HG03469 (cell line): ENCODE results near the gene MAGEL2.

Experiments
- ATAC-seq: cut with Tn5 transposase; IDR thresholded peaks from one replicate; pipeline ENCODE4 v1.9.1; 2021; ENCODE audit warnings: mild to moderate bottlenecking, moderate library complexity, moderate number of reproducible peaks; ENCODE audit not compliant: unreplicated experiment

MAGEL2 gene

DNA sequence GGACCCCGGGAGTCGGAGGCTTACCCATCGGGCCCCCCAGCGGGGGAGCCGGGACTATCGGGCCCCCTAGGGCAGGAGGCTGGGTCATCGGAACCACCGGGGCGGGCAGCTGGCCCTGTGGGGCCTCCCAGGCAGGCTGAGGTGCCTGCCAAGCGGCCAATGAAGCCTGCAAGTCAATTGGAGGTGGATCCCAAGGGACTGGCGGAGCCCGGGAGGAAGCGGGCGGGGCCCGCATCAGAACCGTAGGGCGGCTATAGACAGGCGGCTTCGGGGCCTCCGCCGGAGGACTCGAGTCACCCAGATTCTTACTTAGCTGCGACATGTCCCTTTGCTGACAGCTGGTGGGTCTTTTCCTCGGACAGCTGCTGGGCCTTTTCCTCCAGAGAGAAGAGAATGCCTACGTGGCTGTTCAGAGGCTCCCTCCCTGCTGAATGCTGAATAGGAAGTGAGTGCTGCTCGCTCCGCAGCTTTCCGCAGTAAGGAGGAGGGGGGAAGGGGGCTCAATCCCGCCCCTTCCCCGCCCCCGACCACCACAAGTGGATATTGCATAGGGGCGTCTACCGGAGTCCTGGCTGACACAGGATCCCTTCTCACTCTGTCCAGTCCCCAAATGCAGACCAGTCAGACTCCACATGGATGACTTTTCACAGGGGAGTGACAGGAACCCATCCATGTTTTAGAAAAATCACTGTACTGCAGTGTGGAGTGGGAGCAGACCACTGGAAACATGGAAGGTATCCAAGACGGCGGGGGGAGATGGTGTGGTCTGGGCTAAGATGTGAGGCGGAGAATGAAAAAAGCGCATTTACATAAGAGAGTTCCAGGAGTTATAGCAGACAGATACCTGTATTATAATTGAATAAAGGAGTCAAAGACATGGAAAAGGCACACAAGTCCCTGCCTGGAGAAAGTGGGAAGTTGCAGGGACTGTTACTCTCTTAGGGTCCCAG lies at the start of gene MAGEL2:
Gene MAGEL2, minus strand, starts transcription at position 447 of the 950 bp plus-strand sequence. Its CDS starts 125 bp downstream, at position 322.
- no peak for ATAC-seq

DNA sequence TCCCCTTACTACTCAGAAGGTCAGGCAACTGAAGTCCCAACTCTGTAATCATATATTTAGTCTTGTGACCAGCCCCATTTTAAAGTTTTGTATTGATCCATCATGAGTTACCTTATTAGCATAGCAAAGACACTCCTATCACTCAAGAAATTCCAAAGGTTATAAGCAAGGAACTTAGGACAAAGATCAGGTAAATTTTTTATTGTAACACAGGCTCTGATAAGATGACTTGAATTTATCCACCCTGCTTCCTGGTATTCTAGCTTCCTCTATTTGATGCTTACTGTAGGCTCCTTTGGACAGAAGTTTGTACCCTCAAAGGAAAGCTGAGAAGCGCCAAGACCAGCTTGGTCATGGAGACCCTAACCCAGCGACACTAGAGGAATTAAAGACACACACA lies 47.6 kb upstream of the MAGEL2 start:
- ATAC-seq: no peak

DNA sequence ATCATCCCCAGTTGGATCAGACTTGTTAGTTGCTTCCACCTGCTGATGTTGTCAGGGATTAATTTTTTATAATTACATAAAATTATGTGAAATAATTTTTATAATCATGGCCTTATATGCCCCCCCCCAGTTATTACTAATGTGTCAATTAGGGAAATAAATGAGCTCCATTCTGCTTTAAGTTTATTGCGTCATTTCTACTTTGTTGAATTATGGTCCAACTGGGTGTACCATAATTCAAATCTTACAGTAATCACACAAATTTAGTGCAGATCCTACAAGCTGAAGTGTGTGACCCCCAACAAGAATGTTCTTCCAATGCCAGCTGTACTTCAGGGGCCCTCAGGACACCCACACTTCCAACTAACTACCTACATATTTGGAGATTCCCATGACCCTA lies 46.9 kb upstream of the MAGEL2 start:
- no peak for ATAC-seq

DNA sequence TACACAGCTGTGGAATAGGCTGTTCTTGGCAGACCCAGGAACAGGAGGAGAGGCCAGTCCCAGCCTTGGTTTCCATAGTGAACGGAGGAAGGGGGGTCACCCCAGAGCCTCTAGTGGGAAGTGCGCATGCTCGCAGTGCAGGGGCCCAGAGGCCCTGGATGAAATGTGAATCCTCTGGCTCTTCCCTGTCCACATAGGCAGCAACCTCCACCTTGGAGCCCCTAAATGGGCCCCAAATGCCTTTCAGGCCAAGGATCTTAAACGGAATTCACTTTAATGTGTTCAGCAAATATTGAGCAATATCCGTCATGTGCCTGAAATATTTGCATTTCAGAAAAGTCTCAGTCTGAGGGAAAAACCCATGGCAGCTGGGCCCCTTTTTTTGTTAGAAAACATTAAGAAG lies 42.8 kb upstream of the MAGEL2 start:
- ATAC-seq: no peak

DNA sequence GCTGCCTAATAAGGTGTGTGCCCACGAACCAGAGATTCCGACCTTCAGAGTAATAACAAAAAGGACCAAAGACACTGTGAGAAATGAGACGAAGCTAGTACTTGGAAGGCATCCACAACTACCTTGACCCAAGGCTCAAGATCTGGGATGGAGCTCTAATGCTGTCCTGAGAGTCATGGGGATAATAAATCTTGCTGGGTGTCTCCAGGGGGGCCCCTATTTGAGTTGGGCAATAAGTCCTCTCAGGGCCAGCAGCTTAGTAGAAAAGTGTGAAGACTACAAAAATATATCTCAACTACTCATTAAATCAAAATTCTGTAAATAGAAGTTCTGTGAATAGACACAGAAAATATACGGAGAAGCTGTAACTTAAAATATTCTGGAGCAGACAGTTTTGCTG lies 42.3 kb upstream of the MAGEL2 start:
- ATAC-seq: no peak

DNA sequence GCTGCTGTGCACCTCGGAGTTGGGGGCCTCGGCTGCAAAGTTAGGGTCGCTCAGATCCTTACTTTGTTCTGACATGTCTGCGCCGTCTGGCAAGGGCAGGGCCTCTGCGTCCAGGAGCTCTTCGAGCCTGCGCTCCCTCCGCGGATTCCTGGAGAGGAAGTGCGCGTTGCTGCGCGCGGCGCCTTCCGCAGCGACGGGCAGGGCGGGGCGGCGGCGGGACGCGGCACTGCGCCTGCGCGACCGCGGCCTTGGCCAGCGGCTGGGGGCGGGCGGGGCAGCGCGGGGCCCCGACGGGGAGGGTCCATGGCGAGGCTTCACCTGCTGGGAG lies 39.4 kb upstream of the MAGEL2 start, which contains the start of gene NDN:
Gene NDN, minus strand, starts transcription at position 163 of the 328 bp plus-strand sequence. Its CDS starts 88 bp downstream, at position 75.
- no peak for ATAC-seq

DNA sequence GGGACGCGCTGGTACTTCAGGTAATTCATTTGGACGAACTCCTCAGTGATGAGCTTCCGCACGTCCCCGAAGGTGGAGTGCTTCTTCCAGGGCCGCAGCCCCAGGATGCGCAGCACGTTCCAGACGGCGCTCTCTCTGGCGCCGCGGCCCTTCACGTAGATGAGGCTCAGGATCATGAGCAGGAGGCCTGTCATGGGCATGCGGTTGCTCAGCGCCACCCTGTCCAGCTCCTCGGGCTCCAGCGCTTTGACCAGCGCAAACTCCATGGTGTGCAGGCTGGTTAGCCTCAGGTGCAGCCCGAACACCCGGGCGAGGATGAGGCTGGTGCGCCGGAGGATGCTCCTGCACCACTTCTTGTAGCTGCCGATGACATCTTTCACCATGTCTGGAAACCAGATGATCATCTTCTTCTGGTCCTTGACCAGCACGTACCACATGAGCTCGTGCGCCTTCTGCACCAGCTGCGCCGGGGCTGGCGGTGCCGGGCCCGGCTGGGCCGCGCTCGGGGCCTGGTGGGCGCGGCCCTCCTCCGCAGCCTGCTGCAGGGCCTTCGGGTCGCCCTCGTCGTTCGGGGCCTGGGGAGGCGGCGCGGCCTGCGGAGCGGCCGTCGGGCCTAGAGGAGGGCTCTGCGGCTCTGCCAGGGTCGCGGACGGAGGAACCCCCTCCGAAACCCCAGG lies 38.9 kb upstream of the MAGEL2 start:
- no peak for ATAC-seq

DNA sequence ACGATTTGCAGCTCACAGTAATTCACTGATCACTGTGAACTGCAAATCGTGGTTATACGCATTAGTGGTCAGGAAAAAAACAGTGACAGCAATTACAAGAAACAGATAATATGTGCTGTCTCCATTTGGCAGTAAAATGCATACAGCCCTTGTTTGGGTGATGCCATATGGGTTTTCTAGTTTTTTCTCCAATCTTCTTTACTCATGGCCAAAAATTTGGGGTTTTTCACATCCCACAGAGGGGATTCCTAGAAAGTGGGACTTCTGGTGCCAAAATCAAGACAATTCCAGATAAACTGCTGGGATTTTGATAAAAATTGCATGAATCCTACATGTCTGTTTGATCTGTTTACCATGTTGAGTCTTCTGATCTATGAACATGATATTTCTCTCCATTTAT lies 23.8 kb upstream of the MAGEL2 start:
- no peak for ATAC-seq

DNA sequence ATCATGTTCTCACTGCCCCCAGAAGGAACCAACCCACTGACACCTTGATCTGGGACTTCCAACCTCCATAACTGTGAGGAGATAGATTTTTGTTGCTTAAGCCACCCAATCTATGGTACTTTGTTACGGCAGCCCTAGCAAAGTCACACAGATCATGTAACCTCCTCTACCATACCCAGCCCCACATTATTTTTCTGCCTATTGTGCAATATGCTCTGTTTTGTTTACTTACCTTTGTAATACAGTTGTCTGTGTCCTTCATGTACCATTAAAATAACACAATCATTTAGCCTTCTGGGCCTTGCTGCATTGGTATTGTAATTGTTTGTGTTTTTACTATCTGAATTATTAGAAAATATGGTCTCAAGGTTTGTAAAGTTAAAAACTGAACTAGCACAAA lies 23.3 kb upstream of the MAGEL2 start:
- no peak for ATAC-seq

DNA sequence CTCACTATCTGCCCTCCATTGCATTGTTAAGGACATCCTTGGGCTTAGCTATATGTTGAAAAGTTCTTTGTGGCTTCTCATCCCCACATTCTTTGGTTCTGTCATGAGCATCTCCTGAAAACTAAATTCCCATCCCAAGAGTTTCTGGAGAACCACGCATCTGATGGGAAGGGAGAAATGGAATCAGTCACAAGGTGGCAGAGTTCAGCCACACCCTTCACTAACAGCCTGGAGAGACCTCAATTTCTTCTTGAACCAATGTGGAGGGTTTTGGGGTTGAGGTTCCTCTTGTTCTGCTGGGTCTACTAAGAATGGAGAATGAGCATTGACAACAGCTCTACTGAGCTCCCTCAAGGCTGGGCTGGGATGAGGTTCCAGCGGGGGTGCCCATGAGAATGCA lies 15.6 kb upstream of the MAGEL2 start:
- no peak for ATAC-seq

DNA sequence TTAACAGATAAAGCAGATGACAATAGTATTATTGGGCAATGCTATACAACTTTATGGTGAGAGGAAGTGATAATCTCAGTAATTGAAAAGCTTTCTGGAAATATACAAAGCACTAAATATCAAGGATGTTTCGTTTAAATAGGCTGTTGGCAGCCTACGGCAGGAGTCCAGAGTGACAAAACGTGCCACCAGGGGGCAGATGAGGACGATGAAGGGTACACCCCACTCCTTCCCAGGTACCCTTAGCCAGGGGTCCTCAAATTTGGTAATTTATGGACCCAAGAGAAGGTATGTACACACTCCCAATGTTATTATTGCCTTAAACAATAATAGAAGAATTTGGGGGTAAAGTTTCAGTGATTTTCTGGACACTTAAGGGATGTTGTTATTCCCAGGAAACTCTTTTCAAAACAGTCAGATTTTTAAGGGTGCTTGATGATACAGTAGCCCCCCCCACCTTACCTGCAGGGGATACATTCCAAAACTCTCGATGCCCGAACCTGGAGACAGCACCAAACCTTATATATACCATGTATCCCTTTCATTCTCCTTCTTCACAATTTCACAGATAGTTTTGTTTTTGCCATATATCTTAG lies 1.4 kb upstream of the MAGEL2 start:
- ATAC-seq: no peak

DNA sequence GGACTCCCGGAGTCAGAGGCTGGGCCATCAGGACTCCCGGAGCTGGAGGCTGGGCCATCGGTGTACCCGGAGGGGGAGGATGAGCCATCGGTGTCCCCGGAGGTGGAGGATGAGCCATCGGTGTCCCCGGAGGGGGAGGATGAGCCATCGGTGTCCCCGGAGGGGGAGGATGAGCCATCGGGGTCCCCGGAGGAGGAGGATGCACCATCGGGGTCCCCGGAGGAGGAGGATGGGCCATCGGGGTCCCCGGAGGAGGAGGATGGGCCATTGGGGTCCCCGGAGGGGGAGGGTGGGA lies 719 bp downstream of the MAGEL2 start:
- no peak for ATAC-seq

DNA sequence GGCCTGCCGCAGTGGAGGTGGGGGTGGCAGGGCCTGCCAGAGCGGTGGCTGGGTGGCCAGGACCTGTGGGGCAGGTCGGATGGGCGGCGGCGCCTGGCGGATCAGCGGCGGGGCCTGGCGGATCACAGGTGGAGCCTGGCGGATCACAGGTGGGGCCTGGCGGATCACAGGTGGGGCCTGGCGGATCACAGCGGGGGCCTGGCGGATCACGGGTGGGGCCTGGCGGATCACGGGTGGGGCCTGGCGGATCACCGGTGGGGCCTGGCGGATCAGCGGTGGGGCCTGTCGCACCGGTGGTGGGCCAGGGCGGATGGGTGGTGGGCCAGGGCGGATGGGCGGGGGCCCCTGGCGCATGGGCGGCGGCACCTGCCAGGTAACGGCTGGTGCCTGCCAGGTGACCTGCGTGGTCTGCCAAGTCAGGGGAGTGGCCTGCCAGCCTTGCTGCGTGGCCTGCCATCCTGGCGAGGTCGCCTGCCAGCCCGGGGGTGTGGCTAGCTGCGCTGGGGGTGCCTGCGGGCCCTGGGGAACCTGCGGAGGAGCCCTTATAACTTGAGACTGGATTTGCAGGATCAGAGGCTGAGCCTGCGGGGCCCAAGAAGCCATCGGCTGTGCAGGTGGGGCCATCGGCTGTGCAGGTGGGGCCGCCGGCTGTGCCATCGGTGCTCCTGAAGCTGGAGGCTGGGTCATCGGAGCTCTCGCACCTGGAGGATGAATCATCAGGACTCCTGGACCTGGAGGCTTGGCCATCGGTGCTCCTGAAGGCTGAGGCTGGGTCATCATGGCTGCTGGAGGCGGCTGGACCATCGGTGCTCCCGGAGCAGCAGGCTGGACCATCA lies 1.3 kb downstream of the MAGEL2 start:
- no peak for ATAC-seq

DNA sequence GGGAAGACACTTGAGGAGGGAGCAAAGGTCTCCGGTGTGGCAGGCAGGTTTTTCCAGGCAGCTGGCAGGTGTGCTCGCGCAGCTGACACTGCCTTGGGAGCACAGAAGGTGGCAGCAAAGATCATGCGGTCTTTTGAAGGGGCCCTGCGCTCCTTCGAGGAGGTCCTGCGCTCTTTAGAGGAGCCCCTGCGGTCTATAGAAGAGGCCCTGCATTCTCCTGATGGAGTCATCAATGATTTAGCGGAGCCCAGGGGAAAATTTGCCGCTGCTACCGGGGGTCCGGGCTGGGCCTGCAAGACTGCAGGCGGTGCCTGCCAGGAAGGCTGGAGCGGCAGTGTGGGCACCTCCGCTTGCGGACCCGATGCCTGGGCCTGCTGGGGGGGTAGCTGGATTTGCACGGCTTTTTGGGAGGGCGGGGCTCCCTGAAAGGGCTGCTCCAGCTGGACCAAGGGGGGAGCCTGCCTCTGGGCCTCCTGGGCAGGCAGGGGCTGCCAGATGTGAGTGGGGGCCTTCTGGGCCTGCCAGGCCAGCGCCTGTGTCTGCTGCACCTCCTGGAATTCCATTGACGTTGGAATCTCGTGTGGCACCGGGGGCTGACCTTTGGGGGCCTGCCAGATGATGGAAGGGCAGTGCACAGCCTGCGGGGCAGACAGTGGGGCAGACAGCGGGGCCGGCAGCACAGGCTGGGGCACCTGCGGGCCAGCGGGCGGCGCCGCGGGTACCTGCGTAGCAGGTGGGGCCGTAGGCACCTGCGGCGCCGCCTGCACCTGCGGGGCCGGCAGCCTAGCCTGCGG lies 2.1 kb downstream of the MAGEL2 start:
- ATAC-seq: no peak

DNA sequence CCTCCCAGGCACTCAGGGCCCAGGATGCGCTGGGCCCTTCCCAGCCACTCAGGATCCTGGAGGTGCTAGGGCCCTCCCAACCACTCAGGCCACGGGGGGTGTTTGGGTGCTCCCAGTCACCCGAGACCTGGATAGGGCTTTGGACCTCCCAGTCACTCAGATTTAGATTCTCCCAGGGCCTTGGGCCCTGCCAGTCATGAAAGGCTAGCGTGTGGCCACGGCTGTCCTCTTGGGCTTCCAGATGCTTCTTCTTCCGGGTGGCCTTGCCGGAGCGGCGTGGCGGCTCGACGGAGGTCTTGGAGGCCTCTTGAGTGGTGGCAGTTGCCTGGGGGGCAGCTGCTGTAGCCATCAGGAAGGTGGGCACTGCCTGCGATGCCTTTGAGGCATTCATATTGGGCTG lies 2.8 kb downstream of the MAGEL2 start:
- ATAC-seq: no peak

DNA sequence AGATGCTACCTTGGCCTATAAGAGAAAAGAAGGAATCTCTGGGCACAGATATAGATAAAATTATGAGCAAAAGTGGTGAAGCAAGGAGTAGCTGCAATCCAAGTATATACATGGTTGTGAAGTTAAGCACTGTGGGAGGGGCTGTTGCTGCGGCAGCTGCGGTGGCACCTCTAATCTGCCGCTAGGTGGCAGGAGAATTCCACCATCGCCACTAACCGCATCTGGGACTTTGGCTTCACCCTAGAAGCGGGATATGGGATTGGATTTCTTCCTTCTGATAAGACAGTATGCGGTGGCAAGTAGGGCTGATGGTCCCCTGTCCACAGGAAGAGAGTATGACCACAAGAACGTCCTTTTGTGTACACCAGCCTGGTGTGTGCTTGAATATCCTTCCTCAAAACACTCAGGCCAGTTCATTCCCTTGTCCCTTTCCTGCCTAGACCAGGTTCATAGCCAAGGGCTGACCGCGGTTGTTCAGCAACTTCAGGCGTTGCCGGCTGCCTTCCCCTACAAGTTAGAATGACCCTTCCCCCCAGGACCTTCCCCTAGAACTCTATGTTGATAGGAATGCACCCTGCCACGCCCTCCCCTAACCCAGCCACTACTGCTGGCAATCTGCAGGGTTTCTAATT lies 5.1 kb downstream of the MAGEL2 start:
- no peak for ATAC-seq

DNA sequence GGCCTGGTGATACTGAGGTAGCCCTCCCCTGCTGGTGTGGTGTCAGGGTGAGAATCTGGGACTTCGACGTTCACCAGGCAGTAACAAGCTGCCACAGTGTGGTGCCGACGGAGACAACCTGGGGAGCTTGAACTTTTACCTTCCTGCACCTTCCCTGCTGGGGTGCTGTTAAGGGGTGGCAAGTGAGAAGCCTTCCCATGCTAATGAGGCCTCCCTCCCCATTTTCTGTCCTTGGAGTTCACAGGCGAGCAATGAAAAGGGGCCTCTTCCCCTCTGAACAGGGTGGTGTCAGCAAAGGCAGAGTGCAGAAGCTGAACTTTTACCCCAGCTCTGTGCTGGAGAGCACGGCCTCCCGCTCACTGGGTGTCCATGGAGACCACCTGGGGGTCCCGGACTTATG lies 13.5 kb downstream of the MAGEL2 start:
- ATAC-seq: no peak

DNA sequence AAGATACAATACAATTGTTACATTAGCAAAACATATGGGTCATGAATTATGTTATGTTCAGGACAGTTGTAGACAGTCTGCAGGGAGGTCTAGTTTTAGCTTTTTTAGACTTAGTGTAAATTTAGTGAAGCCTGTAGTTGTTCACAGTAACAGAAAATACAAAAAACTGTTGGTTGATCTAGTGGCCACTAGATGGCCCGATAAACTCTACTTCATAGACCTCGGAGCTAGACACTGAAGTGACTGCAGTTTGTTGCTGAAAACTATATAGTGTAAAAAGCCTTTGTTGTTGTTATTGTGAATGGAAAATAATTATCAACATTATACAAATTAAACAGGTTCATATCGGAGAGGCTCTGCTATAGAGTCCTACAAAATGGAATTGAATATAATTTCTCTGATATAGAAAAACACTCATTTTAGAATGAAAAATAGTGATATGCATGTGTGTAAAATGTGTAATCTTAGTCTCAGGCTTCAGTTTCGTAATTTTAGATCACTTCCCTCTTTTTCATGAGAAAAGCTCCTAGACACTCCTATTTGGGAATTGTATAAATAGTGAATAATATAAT lies 18.3 kb downstream of the MAGEL2 start:
- ATAC-seq: no peak

DNA sequence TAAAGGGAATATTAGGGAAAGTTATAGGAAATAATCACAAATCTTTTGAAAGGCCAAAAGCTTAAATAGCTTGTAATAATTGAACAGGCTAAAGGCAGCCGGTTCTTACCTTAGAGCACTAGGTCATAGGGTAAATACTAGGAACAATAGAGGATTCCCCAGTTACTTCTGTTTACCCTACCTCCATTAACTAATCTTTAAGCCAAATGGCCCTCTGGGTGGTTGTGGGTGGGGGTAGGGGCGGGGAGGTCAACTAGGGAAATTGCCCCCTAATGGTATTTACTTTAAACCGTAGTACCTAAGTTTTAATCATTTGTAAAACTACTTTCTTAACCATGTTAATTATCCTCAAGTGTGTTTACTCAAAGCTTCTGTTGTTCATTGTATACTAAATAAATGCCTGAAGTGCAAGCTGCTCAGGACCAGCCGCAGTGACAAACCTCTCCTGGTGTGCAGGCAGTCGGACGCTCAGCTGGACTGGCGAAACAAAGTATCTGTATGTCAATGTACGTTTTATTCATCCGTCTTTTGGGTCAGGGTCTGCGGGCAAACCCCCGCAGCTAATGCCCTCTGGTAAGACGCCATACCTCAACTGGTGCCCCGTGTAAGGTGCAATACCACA lies 18.9 kb downstream of the MAGEL2 start:
- ATAC-seq: no peak
